NOMO-1 treated with DMSO at 0.1 percent for 48 hours (cell line): ENCODE measurements around the gene LLCFC1.
A peak's percentile ranks its signal among the peaks of the same experiment; 100 is the strongest.

Experiments used
- DNase-seq: peaks from one replicate; lab custom pipeline; 2025; ENCODE audit not compliant: unreplicated experiment; lab: John Stamatoyannopoulos, UW

LLCFC1 gene

DNA sequence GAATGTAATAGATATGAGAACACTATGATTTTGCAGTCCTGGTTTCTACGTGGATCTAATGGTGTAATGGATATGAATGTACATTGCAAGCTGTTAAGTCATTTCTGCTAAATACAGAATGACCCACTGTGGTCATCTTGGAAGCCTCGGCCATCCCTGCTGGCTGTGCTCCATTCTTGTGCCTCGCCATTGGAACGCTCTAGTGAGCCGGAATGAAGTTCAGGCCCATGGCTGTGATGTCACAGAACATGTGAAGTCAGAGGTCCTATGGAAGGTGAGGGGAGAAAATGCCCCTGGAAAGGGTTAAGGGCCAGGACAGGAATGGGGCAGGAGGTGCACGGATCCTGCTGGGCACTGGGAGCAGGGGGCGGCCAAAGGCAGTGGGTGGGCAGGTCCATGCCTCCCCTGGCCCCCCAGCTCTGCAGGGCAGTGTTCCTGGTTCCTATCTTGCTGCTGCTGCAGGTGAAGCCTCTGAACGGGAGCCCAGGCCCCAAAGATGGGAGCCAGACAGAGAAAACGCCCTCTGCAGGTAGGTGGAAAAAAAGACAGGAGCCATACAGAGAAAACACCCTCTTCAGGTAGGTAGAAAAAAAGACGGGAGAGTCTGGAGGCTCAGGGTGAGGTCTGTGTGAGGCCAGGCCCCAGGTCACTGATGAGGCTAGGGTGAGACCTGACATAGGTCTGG lies at the start of gene LLCFC1:
Gene LLCFC1 (plus strand): TSS at position 259 of the 685 bp plus-strand sequence. CDS start 138 bp downstream, at position 397.
- no peak for DNase-seq

GRCh38 chr7:142889816-142890215 lies 49.5 kb upstream of the LLCFC1 start:
- DNase-seq: no peak

DNA sequence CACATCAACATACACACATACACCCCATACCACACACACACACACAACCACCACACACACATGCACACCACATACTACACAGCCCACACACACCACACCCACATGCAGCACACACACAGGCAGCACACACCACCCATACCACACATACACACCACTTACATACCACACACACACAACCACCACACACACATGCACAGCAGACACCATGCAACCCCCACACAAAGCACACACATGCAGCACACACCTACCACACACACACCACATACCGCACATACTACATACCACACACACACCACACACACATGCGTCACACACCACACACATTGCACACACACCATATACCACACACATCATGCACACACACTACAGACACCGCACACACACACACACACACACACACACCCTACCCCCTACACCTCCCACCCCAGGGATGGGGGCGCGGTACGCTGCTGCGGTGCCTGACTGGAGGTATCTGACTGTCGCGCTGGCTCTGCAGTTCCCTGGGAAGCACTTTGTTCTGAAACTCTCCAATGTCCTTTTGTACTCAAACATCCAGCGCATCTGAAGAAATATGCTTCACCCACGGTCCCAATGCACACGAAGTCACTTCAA lies 48.3 kb upstream of the LLCFC1 start:
- no peak for DNase-seq

DNA sequence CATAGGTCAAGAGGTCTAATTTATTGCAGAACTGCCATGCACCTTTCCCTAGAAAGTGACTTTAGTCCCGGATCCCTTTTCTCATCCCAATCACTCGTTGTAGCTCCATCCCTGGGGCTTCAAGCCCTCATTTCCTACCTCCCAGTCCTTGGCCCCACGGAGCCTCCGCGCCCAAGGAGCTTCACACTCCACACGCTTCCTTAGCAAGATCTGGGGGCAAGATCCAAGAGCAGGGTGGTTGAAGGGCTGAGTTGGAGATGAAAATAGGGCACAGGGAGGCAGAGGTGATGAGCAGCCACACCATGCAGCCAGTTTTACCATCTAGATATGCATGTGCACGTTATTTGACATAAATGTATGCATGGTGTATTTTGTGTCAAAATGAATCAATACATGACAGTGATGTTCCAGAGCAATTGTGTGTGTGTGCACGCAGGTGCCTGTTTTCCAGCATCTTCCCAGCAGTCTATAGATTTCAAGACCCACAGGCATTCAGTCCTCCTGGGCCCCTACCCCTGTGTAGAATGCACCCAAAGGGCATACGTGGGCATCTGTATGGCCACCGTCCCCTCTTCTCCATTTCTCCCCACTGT lies 47.7 kb upstream of the LLCFC1 start:
- DNase-seq: no peak

DNA sequence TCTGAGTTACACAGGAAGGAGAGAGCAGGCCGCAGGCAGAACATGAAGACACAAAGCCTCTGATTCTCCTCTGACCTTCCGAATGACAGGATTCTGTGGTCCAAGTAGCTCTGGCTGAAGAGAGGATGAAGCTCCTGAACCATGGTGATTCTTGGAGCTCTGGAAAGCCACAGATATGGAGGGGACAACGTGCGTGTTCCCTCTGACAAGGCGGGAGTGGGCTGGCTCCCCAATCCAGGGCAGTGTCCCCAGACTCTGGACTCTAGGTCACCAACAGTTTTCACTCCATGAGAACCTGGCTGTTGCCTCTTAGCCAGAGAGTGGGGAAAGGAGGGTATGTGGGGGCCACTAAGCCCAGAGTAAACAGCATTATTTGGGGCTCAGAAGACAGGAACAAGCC lies 46.3 kb upstream of the LLCFC1 start:
- no peak for DNase-seq

GRCh38 chr7:142894112-142894984 lies 44.9 kb upstream of the LLCFC1 start:
- no peak for DNase-seq

- no peak for DNase-seq
Measured at GRCh38 chr7:142894985-142895593, 44.2 kb upstream of the LLCFC1 start.

DNA sequence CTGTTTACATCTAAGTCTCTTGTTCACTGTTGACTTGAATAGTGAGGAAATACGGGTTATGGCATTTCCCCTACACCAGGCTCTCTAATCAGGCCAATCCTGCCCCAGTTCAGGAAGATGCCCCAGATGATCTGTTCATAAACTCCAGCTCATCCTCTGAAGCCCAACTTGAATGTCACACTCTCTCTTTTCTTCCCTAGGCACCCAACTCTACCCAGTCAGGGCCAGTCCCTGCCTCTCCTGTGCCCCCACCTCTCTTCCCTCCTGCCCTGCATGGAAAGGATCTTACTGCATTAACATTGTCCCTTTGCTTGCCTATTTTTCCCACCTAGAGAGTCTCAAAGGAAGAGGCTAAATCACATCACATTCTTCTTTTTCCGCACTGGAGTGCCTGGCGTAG lies 43.1 kb upstream of the LLCFC1 start:
- no peak for DNase-seq

DNA sequence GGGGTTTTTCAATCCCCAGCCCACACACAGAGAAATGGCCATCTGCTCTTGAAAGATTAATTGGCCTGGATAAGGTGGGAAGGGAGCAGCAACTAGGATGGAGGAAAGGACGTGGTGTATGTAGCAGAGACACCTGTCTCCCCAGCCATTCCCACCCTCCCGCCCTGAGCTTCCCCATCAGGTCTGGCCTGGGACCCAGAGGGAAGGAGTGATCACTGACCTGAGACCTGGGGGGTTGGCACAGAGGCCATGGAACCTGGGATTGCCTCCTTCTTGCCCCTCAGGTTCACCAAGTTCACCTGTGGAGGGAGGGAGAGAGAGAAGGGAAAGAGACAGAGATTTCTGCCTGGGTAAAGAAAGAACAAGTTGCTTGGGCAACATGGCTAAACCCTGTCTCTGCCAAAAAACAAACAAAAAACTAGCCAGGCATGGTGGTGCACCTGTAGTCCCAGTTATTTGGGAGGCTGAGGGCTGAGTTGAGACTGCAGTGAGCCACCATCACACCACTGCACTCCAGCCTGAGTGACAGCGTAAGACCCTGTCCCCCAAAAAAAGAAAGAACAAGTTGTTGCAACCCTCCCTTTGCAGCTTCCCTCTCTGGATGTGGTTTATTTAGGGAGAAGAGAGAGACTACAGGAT lies 42.4 kb upstream of the LLCFC1 start:
- DNase-seq: no peak

GRCh38 chr7:142897691-142898090 lies 41.6 kb upstream of the LLCFC1 start:
- no peak for DNase-seq

GRCh38 chr7:142898377-142899170 lies 40.7 kb upstream of the LLCFC1 start:
- no peak for DNase-seq

GRCh38 chr7:142899661-142900060 lies 39.6 kb upstream of the LLCFC1 start:
- DNase-seq: no peak

- no peak for DNase-seq
Measured at GRCh38 chr7:142901426-142902259, 37.6 kb upstream of the LLCFC1 start.

- no peak for DNase-seq
Measured at GRCh38 chr7:142904128-142904527, 35.2 kb upstream of the LLCFC1 start.

DNA sequence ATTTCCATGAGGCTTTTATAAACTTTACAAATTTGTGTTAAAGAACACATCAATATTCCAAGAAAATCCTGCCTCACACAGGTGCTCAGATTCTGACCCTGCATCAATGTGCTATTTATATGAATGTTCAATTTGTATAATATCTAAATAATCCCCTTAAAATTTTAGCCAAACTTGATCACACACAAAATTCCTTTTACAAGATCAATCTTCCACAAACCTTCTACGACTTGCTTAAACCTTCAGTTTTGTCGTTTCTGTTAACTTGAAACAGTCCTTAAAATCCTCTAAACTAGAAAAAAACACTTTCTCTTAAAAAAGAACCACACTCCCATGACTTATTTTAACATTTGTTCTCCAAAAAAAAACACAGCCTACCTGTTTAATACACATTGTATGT lies 33.5 kb upstream of the LLCFC1 start:
- no peak for DNase-seq

- no peak for DNase-seq
Measured at GRCh38 chr7:142906643-142907042, 32.6 kb upstream of the LLCFC1 start.

DNA sequence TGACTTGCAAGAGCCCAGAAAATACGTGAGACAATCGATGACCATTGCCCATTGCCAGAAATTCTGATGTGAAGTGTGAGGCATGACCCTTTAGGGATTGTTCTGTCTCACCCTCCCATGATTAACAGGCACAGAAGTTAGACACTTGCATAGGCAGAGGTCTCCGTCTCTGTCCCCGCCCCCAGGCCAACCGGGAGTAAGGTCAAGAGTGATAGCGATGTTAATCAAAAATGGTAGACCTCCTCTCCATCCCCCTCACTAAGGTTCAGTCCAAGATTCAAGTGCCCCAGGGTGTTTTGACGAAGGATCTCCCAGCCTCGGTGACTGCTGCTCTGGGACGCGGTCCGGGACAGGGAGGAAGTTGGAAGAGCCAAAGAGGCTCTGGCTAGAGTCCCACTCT lies 31.0 kb upstream of the LLCFC1 start:
- DNase-seq: no peak

- DNase-seq: peak; percentile 17
Measured at GRCh38 chr7:142908921-142909890, 30.1 kb upstream of the LLCFC1 start.
